ENCODE data around the gene ARL4D. TPM values are rescaled to one million over a fixed set of nuclear protein-coding genes. Genes with fewer than 3 reads are reported as not detected.

ARL4D gene
- total and polyA plus RNA-seq, 2 of the 8 experiments (the other 6 are each of a cell fraction or from before 2014, with no cell fraction given), result 8.4 to 9.2 TPM

- CTCF ChIA-PET (ENCODE audit: partially characterized antibody), result interaction anchor here (0.6 to 3.1 kb wide), 7 partner anchors 10 to 491 kb away, joined by 3 to 17 read pairs (median 4); partner anchors contain the start of gene DHX8
- no peak overlapping the region for H3K4me3 ChIP-seq (ENCODE audit: extremely low read depth in 1 of 4, insufficient read depth in 2 of 4, low read depth in 3 of 4, low read length in 4 of 4)
- no peak overlapping the region for H2BK15ac ChIP-seq (ENCODE audit: low read length)
- H4K20me1 ChIP-seq (replicated peaks in 1 of 2; ENCODE audit: control insufficient read depth in 1 of 2, insufficient read depth in 2 of 2, low read length in 2 of 2), result no peaks in the 10 kb centered on the region
- no peak overlapping the region for H3K14ac ChIP-seq (ENCODE audit: insufficient read length)
- no peak overlapping the region for H2BK20ac ChIP-seq (ENCODE audit: low read length)
- peak overlapping the region; percentile 87 for H3K18ac ChIP-seq (ENCODE audit: extremely low read depth, low read length)
- H2AK5ac ChIP-seq (ENCODE audit: low read depth, low read length), result 0 out of 2 replicates have a peak overlapping the region, but pooled peaks have one; percentile 8
- peak overlapping the region; percentile 64; the same call in 1 of the 2 replicates for H2AFZ ChIP-seq (ENCODE audit: low read length)
- H3K27me3 ChIP-seq (replicated peaks in 1 of 4; ENCODE audit: control insufficient read depth in 3 of 4, extremely low read depth in 1 of 4, insufficient read depth in 3 of 4, low read length in 3 of 4), result no peaks in the 10 kb centered on the region
- no peaks in the 10 kb centered on the region for H3K9me3 ChIP-seq (ENCODE audit: insufficient read depth in 2 of 2, low read depth in 1 of 2, low read length in 1 of 2)
- peak overlapping the region; percentile 22; the same call in 1 of the 2 replicates for H4K8ac ChIP-seq (ENCODE audit: extremely low read depth, insufficient read depth, low read length)
- H3K56ac ChIP-seq (replicated peaks; ENCODE audit: insufficient read length, low read depth, low read length), result no peak overlapping the region
- POLR2A ChIA-PET (ENCODE audit: partially characterized antibody), result interaction anchor here (1.0 to 3.3 kb wide), 5 partner anchors 8 to 49 kb away, joined by 3 to 28 read pairs (median 7); partner anchors contain the start of gene ARL4D
- H4K5ac ChIP-seq (ENCODE audit: insufficient read length, low read depth, low read length), result no peak overlapping the region
- H3K79me1 ChIP-seq (ENCODE audit: low read depth, low read length), result no peaks in the 10 kb centered on the region
- H3K36me3 ChIP-seq (ENCODE audit: control insufficient read depth in 2 of 4, insufficient read depth in 4 of 4, low read length in 3 of 4), result no peaks in the 10 kb centered on the region
- 78% methylated on average over 10 of the region's 10 CpGs; no CpG with 5 or more reads in 1 of the 2 experiments for WGBS, 2 experiments (ENCODE audit: extremely low coverage in 1 of 2, insufficient coverage in 1 of 2, insufficient read length in 1 of 2, insufficient replicate concordance in 2 of 2, low coverage in 1 of 2, low lambda C conversion rate in 2 of 2, missing lambda C conversion rate in 1 of 2)
- DNase-seq (ENCODE audit: low read depth in 1 of 2, low spot score in 2 of 2), result no peak
- H3K23me2 ChIP-seq (ENCODE audit: low read depth, low read length), result no peaks in the 10 kb centered on the region
- H3K27ac ChIP-seq (ENCODE audit: low read depth, low read length), result no peak overlapping the region
- no peak overlapping the region for H3K4ac ChIP-seq (replicated peaks; ENCODE audit: insufficient read length, low read depth, low read length)
- H2BK120ac ChIP-seq (replicated peaks; ENCODE audit: low read depth, low read length), result no peak overlapping the region
- H3K23ac ChIP-seq (ENCODE audit: insufficient read length), result no peak overlapping the region
- H2BK5ac ChIP-seq (ENCODE audit: low read depth, low read length), result peak overlapping the region; percentile 78; the same call in 1 of the 2 replicates
- no peak overlapping the region; a peak in 1 of 7 replicates for H3K9ac ChIP-seq (replicated peaks in 1 of 4; ENCODE audit: extremely low read depth in 1 of 4, low read depth in 3 of 4, low read length in 3 of 4)
- H3K4me1 ChIP-seq (replicated peaks in 1 of 4; ENCODE audit: control insufficient read depth in 3 of 4, insufficient read depth in 4 of 4, low read length in 3 of 4), result peaks cover 0 to 6% (median 2%) of the 10 kb centered on the region in 4 experiments; a peak in 3 of 7 replicates
- H2BK12ac ChIP-seq (ENCODE audit: low read depth, low read length), result peak overlapping the region; percentile 75; the same call in 1 of the 2 replicates
- FAIRE-seq, result no peak
- no peaks in the 10 kb centered on the region for H3K79me2 ChIP-seq (ENCODE audit: control insufficient read depth in 1 of 2, insufficient read depth in 2 of 2, low read length in 2 of 2)
- H3K4me2 ChIP-seq (ENCODE audit: insufficient read depth in 1 of 2, low read depth in 2 of 2, low read length in 2 of 2), result no peak overlapping the region; a peak in 1 of 4 replicates
- H4K91ac ChIP-seq (replicated peaks; ENCODE audit: insufficient read length, low read length), result no peak overlapping the region
- peak; percentile 43; the same call in 1 of the 2 replicates for TF ChIP-seq BACH1 (IDR thresholded peaks at IDR 0.05; ENCODE audit: low read length)
Measured at GRCh38 chr17:43406676-43407645, 8.2 kb downstream of the ARL4D start.
